H54 (cell line): ENCODE results near the gene FRMD3.

Source experiments
- DNase-seq: peaks from one replicate; pipeline ENCODE4 v3.0.0; 2011; ENCODE audit warnings: low spot score, mixed read lengths; ENCODE audit not compliant: insufficient read length
- FAIRE-seq: peaks from 3 replicates; lab custom pipeline; 2011; peaks lifted over from hg19 to GRCh38; lab: Jason Lieb, UNC
- POLR2A ChIP-seq: IDR thresholded peaks from 2 replicates; pipeline ENCODE4 v1.6.1; 2011; ENCODE audit warnings: low read depth, mild to moderate bottlenecking, low read length

Gene FRMD3

GRCh38 chr9:83330207-83331196, 207.7 kb downstream of the FRMD3 start:
- TF ChIP-seq POLR2A = no peak
- DNase-seq = no peak
- no peak for FAIRE-seq

GRCh38 chr9:83327750-83328622, 210.2 kb downstream of the FRMD3 start:
- no peak for TF ChIP-seq POLR2A
- FAIRE-seq = no peak
- DNase-seq = no peak

- TF ChIP-seq POLR2A = no peak
- no peak for DNase-seq
- no peak for FAIRE-seq
These were observed 210.9 kb downstream of the FRMD3 start for GRCh38 chr9:83327323-83327722.

- no peak for DNase-seq
- TF ChIP-seq POLR2A = no peak
- no peak for FAIRE-seq
These were observed 215.1 kb downstream of the FRMD3 start for GRCh38 chr9:83323148-83323547.

- DNase-seq (no peak), FAIRE-seq (no peak)
- TF ChIP-seq POLR2A = no peak
These were observed 215.8 kb downstream of the FRMD3 start for GRCh38 chr9:83322438-83322837.

GRCh38 chr9:83317244-83317643, 221.0 kb downstream of the FRMD3 start:
- TF ChIP-seq POLR2A = no peak
- FAIRE-seq = no peak
- no peak for DNase-seq

GRCh38 chr9:83315649-83316048, 222.6 kb downstream of the FRMD3 start:
- FAIRE-seq = no peak
- TF ChIP-seq POLR2A = no peak
- no peak for DNase-seq

- no peak for FAIRE-seq
- no peak for DNase-seq
- TF ChIP-seq POLR2A = no peak
These were observed 224.4 kb downstream of the FRMD3 start for GRCh38 chr9:83313781-83314180.

- FAIRE-seq = no peak
- no peak for DNase-seq
- TF ChIP-seq POLR2A = no peak
These were observed 225.7 kb downstream of the FRMD3 start for GRCh38 chr9:83312537-83312936.

- DNase-seq (no peak), FAIRE-seq (no peak)
- TF ChIP-seq POLR2A = no peak
These were observed 231.0 kb downstream of the FRMD3 start for GRCh38 chr9:83307066-83307724.

GRCh38 chr9:83304686-83305085, 233.5 kb downstream of the FRMD3 start:
- FAIRE-seq (no peak), DNase-seq (no peak)
- no peak for TF ChIP-seq POLR2A

GRCh38 chr9:83299571-83299970, 238.6 kb downstream of the FRMD3 start:
- no peak for TF ChIP-seq POLR2A
- FAIRE-seq (peak; percentile 91), DNase-seq (peak; percentile 87)

- no peak for FAIRE-seq
- TF ChIP-seq POLR2A = no peak
These were observed 239.1 kb downstream of the FRMD3 start for GRCh38 chr9:83299094-83299493.

More at GRCh38 chr9:83299094-83299493, 239.1 kb downstream of the FRMD3 start:
- DNase-seq = no peak
